T-helper 17 cell (primary cell): ENCODE results near the gene FGFR3. TPM values are rescaled to one million over a fixed set of nuclear protein-coding genes. Genes with fewer than 3 reads are reported as not detected.

ENCODE experiments used
- ATAC-seq: fragments of 150-1000 bp; cut with Tn5 transposase; 2 replicates; pipeline ENCODE4 v1.10.0; 2021; ENCODE audit warnings: mild to moderate bottlenecking, moderate library complexity
- DNase-seq, 3 donors: peaks; one replicate each; pipeline versions ENCODE4 v3.0.0 to v3.0.0-alpha.2; 2020 to 2021
- H3K9me3 ChIP-seq: one replicate; pipeline ENCODE4 v1.7.0; 2013; ENCODE audit warnings: low read length, mild to moderate bottlenecking; ENCODE audit not compliant: control insufficient read depth, poor library complexity, severe bottlenecking
- H3K27ac Mint-ChIP-seq: one replicate; pipeline ENCODE4 v1.8.0; 2022; ENCODE audit warnings: mild to moderate bottlenecking, moderate library complexity, mixed read lengths
- H3K27me3 Mint-ChIP-seq: one replicate; pipeline ENCODE4 v1.8.0; 2022; ENCODE audit warnings: mixed read lengths
- H3K36me3 Mint-ChIP-seq: one replicate; pipeline ENCODE4 v1.8.0; 2022; ENCODE audit warnings: low read depth, mixed read lengths
- H3K4me1 Mint-ChIP-seq: one replicate; pipeline ENCODE4 v1.8.0; 2022; ENCODE audit warnings: mild to moderate bottlenecking, mixed read lengths
- H3K4me3 Mint-ChIP-seq: one replicate; pipeline ENCODE4 v1.8.0; 2022; ENCODE audit warnings: mild to moderate bottlenecking, moderate library complexity, mixed read lengths
- total RNA-seq, 4 donors: library from RNA in 2 of 4; stranded (reverse) in 2 of 4; gene quantifications; one replicate each; pipeline ENCODE4 v1.2.3 and lab custom pipeline; 2022 to 2026

FGFR3 gene
- total RNA-seq, 2 donors from 2014 or later, result 0.12 TPM; not detected in 1

DNA sequence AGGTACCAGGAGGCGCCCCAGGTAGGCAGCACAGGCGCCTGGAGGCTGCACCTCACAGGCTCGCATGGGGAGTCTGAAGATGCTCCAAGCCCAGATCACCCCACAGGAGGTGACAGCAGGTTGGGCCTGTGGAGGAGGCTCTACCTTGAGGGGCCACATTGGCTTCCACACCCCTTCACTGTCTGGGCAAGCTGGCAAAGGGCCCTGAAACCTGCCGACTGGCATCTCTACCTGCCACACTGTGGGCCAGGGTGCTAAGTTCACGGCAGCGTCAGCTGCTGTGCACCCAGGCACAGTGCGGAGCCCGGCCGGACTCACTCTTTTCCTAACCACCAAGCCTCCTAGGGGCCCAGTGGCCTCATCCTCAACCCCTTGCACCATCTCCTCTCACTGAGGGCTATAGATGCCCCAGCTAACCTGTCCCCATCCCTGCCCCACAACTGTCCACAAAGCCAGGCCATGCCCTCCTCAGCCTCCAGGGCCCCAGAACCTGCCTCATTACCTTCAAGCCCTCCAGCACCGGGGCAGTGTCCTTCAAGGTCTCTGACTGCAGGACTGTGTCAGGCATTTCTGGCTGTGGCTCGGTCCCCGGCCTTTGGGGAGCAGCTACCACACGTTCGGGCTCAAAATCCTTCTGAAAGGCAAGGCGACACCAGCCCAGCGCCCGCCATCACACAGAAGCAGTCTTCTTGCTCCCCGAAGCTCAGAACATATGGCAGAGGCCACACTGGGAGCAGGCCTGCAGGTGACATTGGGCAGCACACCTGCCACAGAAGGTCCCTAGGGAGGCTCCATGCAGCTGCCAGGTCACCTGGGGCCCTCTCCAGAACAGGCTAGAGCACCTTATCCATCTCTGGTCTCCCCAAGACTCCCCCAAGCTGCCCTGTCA, 28.8 kb downstream of the FGFR3 start:
- ATAC-seq (no peak), DNase-seq (no peak)
- H3K4me3 Mint-ChIP-seq, result no peak overlapping the region
- no peaks in the 10 kb centered on the region for H3K27me3 Mint-ChIP-seq
- H3K4me1 Mint-ChIP-seq, result peaks cover 3% of the 10 kb centered on the region
- peaks cover 10% of the 10 kb centered on the region for H3K36me3 Mint-ChIP-seq
- no peaks in the 10 kb centered on the region for H3K9me3 ChIP-seq
- no peak overlapping the region for H3K27ac Mint-ChIP-seq

DNA sequence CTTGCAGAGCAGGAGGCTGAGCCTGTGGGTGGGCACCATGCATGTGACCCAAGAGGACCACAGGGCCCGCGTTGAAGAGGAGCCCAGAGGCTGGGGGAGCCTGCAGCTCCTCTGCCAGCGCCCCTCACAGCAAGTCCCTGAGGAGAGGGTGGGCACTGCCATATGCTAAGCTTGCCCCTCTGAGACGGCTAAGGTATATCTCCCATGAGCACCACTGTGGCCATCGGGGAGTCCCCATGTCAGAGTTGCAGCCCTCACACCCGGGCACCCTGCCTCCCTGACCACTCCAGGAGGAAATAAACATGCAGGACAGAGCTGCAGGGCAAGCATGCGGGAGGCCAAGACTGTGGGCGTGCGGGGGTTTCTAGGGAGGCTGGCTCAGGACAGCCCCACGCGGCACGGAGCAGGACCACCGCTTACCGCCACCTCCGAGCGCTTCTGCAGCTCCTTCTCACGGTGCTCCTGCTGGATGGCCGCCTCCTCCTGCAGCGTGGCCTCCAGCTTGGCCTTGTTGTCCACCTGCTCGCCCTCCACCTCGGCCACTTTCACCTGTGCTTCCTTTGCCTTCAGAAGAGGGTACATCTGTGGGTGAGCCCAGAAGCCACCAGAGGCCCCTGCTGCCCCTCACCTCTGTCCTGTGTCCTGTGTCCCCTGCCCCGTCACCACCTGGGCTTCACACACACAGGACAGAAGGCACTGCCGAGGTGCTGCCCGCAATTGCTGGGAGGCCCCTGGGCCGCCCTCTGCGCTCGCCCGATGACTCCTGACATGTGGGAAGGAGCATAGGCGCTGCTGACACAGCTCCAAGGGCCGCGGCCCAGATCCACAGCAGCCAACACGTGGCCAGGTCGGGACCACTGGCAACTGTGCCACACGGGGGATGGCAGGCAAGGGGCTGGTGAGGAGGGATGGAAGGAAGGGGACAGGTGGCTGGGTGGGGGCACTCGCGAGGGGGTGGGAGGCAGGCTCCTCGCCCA, 29.8 kb downstream of the FGFR3 start:
- no peak for ATAC-seq

DNA sequence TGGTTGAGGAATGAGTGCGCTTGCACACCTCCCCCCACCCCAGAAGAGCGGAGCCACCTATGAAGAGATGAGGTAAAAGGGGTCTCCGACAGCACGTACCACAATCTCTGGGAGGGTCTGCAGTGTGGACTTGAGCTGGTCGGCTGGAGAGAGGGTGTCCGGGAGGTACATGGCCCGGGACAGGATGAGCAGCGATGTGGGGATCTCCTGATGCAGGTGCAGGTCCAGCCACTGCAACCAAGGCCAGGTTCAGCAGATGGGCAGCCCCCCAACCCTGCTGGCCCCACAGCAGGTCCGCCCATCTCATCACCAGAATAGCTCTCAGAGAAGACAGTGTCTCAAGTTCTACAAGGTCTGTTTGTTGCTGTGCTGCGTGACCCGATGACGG, 30.4 kb downstream of the FGFR3 start:
- H3K36me3 Mint-ChIP-seq, result peaks cover 10% of the 10 kb centered on the region
- H3K27me3 Mint-ChIP-seq, result no peaks in the 10 kb centered on the region
- H3K4me3 Mint-ChIP-seq, result no peak overlapping the region
- DNase-seq (no peak), ATAC-seq (no peak)
- H3K27ac Mint-ChIP-seq, result no peak overlapping the region
- H3K9me3 ChIP-seq, result no peaks in the 10 kb centered on the region
- peaks cover 5% of the 10 kb centered on the region for H3K4me1 Mint-ChIP-seq

More for the DNA sequence above, 29.8 kb downstream of the FGFR3 start:
- peaks cover 10% of the 10 kb centered on the region for H3K36me3 Mint-ChIP-seq
- H3K4me1 Mint-ChIP-seq, result peaks cover 5% of the 10 kb centered on the region
- H3K27me3 Mint-ChIP-seq, result no peaks in the 10 kb centered on the region
- no peak overlapping the region for H3K4me3 Mint-ChIP-seq
- no peaks in the 10 kb centered on the region for H3K9me3 ChIP-seq
- H3K27ac Mint-ChIP-seq, result no peak overlapping the region
- DNase-seq, result no peak

DNA sequence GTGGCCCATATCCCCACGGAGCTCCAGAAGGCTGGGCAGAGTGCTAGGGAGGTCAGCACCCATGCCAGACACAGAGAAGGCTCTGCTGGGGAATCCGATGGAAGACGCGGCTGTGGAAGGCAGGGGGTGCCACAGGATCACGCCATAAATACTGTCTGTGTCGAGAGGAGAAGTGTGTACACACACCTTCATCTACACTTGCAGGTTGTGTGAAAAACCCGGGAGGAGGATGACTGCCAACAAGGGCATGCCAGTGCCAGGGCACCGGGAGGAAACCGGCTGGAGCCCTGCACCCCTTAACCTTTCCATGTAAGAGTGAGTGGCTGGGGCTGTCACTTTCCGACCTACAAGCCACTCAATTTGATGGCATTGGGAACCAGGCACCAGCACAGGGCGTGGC, 31.7 kb downstream of the FGFR3 start:
- Mint-ChIP-seq H3K4me3 (no peak overlapping the region), H3K4me1 (peaks cover 5% of the 10 kb centered on the region), H3K36me3 (peaks cover 4% of the 10 kb centered on the region), H3K27ac (no peak overlapping the region), H3K27me3 (no peaks in the 10 kb centered on the region)
- DNase-seq (no peak), ATAC-seq (no peak)
- no peaks in the 10 kb centered on the region for H3K9me3 ChIP-seq

DNA sequence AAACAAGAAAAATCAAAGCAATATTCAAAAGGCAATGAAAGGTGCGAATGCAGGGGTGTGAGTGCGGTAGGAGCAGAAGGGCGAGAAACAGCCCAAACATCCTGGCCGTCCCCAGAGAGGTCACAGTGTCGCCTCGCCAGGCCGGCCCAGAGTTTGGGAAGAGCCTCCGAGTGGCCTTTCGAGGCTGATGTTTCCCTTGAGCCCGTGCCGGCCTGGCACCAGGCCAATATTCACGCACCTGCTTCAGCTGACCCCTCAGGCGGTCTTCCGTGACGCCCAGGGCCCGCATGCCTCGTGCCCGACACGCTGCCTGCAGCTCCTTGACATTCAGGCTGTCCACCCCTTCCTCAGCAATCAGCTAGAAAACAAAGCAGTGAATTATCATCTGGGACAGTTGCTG, 32.2 kb downstream of the FGFR3 start:
- no peak overlapping the region for H3K4me3 Mint-ChIP-seq
- DNase-seq, result no peak
- peaks cover 8% of the 10 kb centered on the region for H3K4me1 Mint-ChIP-seq
- no peak overlapping the region for H3K27ac Mint-ChIP-seq
- no peaks in the 10 kb centered on the region for H3K9me3 ChIP-seq
- H3K36me3 Mint-ChIP-seq, result peaks cover 4% of the 10 kb centered on the region
- no peaks in the 10 kb centered on the region for H3K27me3 Mint-ChIP-seq
- ATAC-seq, result no peak

DNA sequence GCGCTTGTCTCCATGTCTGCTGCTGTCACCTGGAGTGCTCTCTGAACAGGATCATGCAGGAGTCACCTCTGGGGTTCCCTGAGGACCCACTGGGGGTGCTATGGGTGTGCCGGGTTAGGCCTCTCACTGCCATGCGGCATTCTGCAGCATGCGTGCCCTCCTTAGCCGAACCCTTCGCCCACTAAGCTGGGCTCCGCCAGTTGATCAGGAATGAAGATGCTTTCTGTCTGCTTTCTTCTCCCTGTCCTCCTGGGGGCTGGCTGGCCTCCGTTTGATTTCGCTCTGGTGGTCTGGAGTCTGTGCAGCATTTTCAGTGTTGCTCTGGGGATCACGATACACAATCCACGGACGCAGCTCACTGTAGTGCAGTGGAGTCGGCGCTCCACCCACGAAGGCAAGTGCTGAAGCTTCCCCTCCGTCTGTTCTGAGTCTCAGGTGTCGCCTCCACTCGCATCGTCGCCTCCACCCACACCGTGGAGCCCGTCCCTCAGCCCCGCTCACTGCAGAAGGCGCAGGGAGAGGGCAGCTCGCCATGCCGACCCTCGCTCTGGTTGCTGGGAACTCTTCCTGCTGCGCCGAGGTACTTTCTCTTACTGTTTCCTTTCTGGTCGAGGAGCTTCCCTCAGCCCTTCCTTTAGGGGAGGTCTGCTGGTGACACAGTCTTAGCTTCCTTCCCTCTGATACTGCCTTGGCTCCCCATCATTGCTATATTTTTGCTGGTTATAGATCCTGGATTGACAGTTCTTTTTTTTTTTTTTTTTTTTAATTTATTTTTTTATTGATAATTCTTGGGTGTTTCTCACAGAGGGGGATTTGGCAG, 33.6 kb downstream of the FGFR3 start:
- H3K27ac Mint-ChIP-seq, result no peak overlapping the region

DNA sequence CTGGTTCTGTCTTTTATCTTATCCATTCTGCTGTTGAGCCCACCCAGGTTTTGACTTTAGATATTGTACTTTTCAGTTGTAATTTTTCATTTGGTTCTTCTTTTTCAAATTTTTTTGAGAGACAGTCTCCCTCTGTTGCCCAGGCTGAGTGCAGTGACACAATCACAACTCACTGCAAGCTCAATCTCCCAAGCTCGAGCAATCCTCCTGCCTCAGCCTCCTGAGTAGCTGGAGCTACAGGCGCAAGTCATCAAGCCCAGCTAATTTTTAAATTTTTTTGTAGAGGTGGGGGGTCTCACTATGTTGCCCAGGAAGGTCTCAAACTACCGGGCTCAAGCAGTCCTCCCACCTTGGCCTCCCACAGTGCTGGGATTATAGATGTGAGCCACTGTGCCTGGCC, 37.1 kb downstream of the FGFR3 start:
- DNase-seq, result no peak
- peaks cover 7% of the 10 kb centered on the region for H3K4me1 Mint-ChIP-seq
- peaks cover 8% of the 10 kb centered on the region for H3K36me3 Mint-ChIP-seq
- H3K27me3 Mint-ChIP-seq, result no peaks in the 10 kb centered on the region
- H3K4me3 Mint-ChIP-seq, result no peak overlapping the region
- ATAC-seq, result no peak
- H3K27ac Mint-ChIP-seq, result peak overlapping the region; percentile 84
- H3K9me3 ChIP-seq, result no peaks in the 10 kb centered on the region

More for the DNA sequence above, 33.6 kb downstream of the FGFR3 start:
- peaks cover 10% of the 10 kb centered on the region for H3K4me1 Mint-ChIP-seq
- ATAC-seq (no peak), DNase-seq (no peak)
- peaks cover 7% of the 10 kb centered on the region for H3K36me3 Mint-ChIP-seq
- H3K27me3 Mint-ChIP-seq, result no peaks in the 10 kb centered on the region
- H3K9me3 ChIP-seq, result no peaks in the 10 kb centered on the region
- H3K4me3 Mint-ChIP-seq, result no peak overlapping the region

DNA sequence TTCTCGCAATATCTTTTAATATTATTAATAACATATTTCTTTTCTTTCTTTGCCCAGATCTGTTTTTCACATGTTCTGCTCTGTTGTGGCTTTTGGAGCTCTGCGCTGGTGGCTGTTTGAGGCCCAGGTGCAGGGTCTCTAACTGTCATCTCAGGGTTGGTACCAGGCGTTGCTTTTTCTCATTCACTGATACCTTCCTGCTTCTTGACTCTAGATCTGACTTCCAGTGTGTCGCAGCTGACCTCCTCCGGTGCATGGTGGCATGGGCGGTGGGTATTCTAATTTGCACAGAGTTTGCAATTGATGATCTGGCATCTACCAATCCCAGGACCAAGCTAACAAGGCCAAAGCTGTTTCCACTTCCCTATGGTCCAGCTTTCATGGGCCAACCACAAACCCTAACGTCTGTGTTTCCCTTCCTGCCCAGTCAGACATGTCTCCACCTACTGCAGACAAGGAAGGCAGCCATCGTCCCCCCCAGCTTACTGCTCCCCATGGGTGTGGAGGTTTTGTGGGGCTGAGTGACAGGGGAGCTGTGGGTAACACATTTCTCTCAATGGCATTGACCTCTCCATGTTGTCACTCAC, 37.6 kb downstream of the FGFR3 start:
- H3K36me3 Mint-ChIP-seq, result peaks cover 8% of the 10 kb centered on the region
- DNase-seq (no peak), ATAC-seq (no peak)
- no peaks in the 10 kb centered on the region for H3K27me3 Mint-ChIP-seq
- H3K4me3 Mint-ChIP-seq, result no peak overlapping the region
- no peaks in the 10 kb centered on the region for H3K9me3 ChIP-seq
- peak overlapping the region; percentile 84 for H3K27ac Mint-ChIP-seq
- H3K4me1 Mint-ChIP-seq, result peaks cover 7% of the 10 kb centered on the region

DNA sequence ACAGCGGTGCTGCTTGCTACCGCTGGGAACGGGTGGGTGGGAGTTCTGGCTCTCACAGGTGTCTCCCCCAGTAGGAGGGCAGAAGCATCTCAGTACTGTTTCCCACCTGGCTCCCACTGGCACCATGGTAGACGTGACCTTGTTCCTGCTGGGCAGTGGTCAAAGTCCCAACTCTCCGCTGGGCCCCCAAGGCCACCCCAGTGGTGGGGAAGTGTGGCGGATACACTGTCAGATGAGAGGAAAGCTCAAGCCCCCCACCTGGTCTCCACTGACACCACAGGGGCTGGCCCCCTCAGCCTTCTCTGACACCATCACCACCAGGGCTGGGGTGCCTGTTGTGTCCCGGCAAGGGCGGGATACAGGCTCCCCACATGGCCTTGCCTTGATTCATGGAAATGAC, 38.2 kb downstream of the FGFR3 start:
- Mint-ChIP-seq H3K36me3 (peaks cover 9% of the 10 kb centered on the region), H3K4me1 (peaks cover 10% of the 10 kb centered on the region), H3K27ac (no peak overlapping the region), H3K27me3 (no peaks in the 10 kb centered on the region), H3K4me3 (no peak overlapping the region)
- no peaks in the 10 kb centered on the region for H3K9me3 ChIP-seq
- DNase-seq (no peak), ATAC-seq (no peak)

DNA sequence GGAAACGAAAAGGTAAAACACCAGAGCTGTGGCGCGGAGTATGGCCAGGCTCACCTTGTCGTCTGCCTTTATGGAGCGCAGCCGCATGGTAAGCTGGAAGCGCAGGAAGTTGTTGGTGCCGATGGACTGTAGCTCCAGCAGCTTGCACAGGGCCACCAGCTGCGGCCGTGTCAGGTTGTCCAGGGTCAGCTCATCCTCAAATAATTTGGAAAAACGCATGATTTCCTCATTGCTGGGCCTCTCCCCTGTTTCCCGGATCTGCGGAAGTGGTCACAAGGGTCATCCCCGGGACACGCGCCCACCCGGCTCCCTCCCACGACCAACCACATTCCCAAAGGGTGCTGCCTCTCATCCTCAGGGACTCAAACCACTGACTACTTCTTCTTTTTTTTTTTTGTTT, 39.6 kb downstream of the FGFR3 start:
- peaks cover 12% of the 10 kb centered on the region for H3K36me3 Mint-ChIP-seq
- no peaks in the 10 kb centered on the region for H3K27me3 Mint-ChIP-seq
- DNase-seq (no peak), ATAC-seq (no peak)
- H3K9me3 ChIP-seq, result no peaks in the 10 kb centered on the region
- H3K27ac Mint-ChIP-seq, result no peak overlapping the region
- peaks cover 9% of the 10 kb centered on the region for H3K4me1 Mint-ChIP-seq
- no peak overlapping the region for H3K4me3 Mint-ChIP-seq

DNA sequence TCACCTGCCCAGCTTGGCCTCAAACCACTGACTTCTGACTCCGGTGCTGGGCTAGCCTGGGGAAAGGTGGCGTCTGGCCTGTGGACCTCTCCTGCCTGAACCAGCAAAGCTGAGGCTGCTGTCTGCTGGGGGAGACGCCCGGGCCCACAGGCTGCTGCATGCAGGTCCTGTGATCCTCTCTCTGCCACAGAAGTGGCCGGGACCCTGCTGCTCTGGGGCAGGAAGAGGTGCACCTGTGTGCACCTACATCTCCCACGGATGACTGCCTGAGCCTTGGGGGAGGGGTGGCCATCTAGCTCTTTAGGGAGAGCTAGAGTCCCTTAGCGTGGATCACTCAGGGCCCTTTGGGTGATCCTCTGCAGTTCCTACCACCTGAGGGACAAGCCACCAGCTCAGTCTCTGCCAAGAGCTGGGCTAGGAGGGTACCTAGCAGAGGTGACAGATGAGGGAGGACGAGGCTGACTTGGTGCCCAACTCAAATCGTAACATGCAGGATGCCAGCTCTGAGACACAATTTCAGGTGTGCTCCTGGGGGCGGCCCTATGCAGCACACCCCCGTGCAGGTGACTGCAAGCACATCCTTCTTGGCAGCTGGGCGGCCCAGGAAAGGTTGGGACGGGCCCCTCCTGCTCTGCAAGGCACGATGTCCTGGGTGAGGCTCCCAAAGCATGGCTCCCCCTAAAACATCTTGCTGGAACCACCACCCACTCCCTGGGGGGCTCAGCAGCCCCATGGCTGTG, 40.4 kb downstream of the FGFR3 start:
- ATAC-seq, result no peak
- peaks cover 12% of the 10 kb centered on the region for H3K36me3 Mint-ChIP-seq

More for the DNA sequence above, 40.4 kb downstream of the FGFR3 start:
- Mint-ChIP-seq H3K4me1 (peaks cover 9% of the 10 kb centered on the region), H3K27me3 (no peaks in the 10 kb centered on the region), H3K4me3 (no peak overlapping the region), H3K27ac (no peak overlapping the region)
- H3K9me3 ChIP-seq, result no peaks in the 10 kb centered on the region
- DNase-seq, result no peak
